Trophoblast cell (in vitro differentiated cells and primary cell): ENCODE measurements around the gene MPP2.

Experiments used
- DNase-seq, 2 donors: peaks; one replicate each; pipeline ENCODE4 v3.0.0-alpha.2; 2016
- H2AFZ ChIP-seq: 2 replicates; pipeline ENCODE4 v1.6.1; 2013; ENCODE audit warnings: low read length, moderate library complexity, mild to moderate bottlenecking; ENCODE audit not compliant: insufficient read depth, poor library complexity
- H2AK5ac ChIP-seq: 2 replicates; pipeline ENCODE4 v1.6.1; 2013; ENCODE audit warnings: mild to moderate bottlenecking, low read length
- H2BK120ac ChIP-seq: 2 replicates; pipeline ENCODE4 v1.6.1; 2013; ENCODE audit warnings: low read length, mild to moderate bottlenecking, moderate library complexity; ENCODE audit not compliant: insufficient read depth, poor library complexity
- H2BK12ac ChIP-seq: 2 replicates; pipeline ENCODE4 v1.6.1; 2013; ENCODE audit warnings: mild to moderate bottlenecking, low read length, moderate library complexity
- H2BK5ac ChIP-seq: 2 replicates; pipeline ENCODE4 v1.6.1; 2013; ENCODE audit warnings: low read length, low read depth, moderate library complexity, mild to moderate bottlenecking; ENCODE audit not compliant: poor library complexity
- H3K14ac ChIP-seq: 2 replicates; pipeline ENCODE4 v1.6.1; 2013; ENCODE audit warnings: mild to moderate bottlenecking, low read length
- H3K18ac ChIP-seq: 2 replicates; pipeline ENCODE4 v1.6.1; 2013; ENCODE audit warnings: mild to moderate bottlenecking, low read length
- H3K23ac ChIP-seq: 2 replicates; pipeline ENCODE4 v1.6.1; 2013; ENCODE audit warnings: low read length
- H3K27ac ChIP-seq: 2 replicates; pipeline ENCODE4 v1.5.1; 2013; ENCODE audit warnings: low read depth, mild to moderate bottlenecking, inconsistent platforms, low read length, moderate library complexity
- H3K27me3 ChIP-seq: 2 replicates; pipeline ENCODE4 v1.6.1; 2013; ENCODE audit warnings: inconsistent platforms, mild to moderate bottlenecking, low read length, moderate library complexity; ENCODE audit not compliant: insufficient read depth
- H3K36me3 ChIP-seq, 2 experiments: 1 replicate in 1 of 2; 2 replicates in 1 of 2; pipeline ENCODE4 v1.6.1; 2013; ENCODE audit warnings: low read length in 2 of 2, mild to moderate bottlenecking in 2 of 2, moderate library complexity in 1 of 2; ENCODE audit not compliant: insufficient read depth in 2 of 2, control insufficient read depth in 1 of 2
- H3K4ac ChIP-seq: 2 replicates; pipeline ENCODE4 v1.6.1; 2013; ENCODE audit warnings: low read depth, mild to moderate bottlenecking, low read length, moderate library complexity
- H3K4me1 ChIP-seq, 2 experiments: 1 replicate in 1 of 2; 2 replicates in 1 of 2; pipeline ENCODE4 v1.6.1; 2013; ENCODE audit warnings: low read length in 2 of 2, mild to moderate bottlenecking in 2 of 2, moderate library complexity in 1 of 2; ENCODE audit not compliant: insufficient read depth in 2 of 2, control insufficient read depth in 1 of 2
- H3K4me2 ChIP-seq: 2 replicates; pipeline ENCODE4 v1.6.1; 2013; ENCODE audit warnings: inconsistent platforms, mild to moderate bottlenecking, low read length, moderate library complexity
- H3K4me3 ChIP-seq: 2 replicates; pipeline ENCODE4 v1.5.1; 2013; ENCODE audit warnings: mild to moderate bottlenecking, low read depth, low read length, inconsistent platforms
- H3K79me1 ChIP-seq: one replicate; pipeline ENCODE4 v1.6.1; 2013; ENCODE audit warnings: low read length
- H3K79me2 ChIP-seq: 2 replicates; pipeline ENCODE4 v1.6.1; 2013; ENCODE audit warnings: low read length, mild to moderate bottlenecking; ENCODE audit not compliant: control insufficient read depth, insufficient read depth, poor library complexity
- H3K9ac ChIP-seq: 2 replicates; pipeline ENCODE4 v1.6.1; 2013; ENCODE audit warnings: mild to moderate bottlenecking, low read length
- H3K9me3 ChIP-seq: 2 replicates; pipeline ENCODE4 v1.6.1; 2013; ENCODE audit warnings: low read depth, mild to moderate bottlenecking, control low read depth, inconsistent platforms, low read length; ENCODE audit not compliant: insufficient read depth
- H4K12ac ChIP-seq: 2 replicates; pipeline ENCODE4 v1.6.1; 2013; ENCODE audit warnings: low read depth, mild to moderate bottlenecking, low read length, moderate library complexity
- H4K8ac ChIP-seq: 2 replicates; pipeline ENCODE4 v1.6.1; 2013; ENCODE audit warnings: low read depth, mild to moderate bottlenecking, low read length, moderate library complexity
- H4K91ac ChIP-seq: one replicate; pipeline ENCODE4 v1.6.1; 2013; ENCODE audit warnings: low read depth, mild to moderate bottlenecking, low read length, moderate library complexity
- WGBS: extraction: QIAGEN DNeasy Blood & Tissue Kit; methylation state at CpG from one replicate; pipeline ENCODE4 v1.1.7; 2013; ENCODE audit warnings: missing lambda C conversion rate; ENCODE audit not compliant: insufficient read length, insufficient coverage; ENCODE audit errors: extremely low coverage; 5-methylcytosine and 5-hydroxymethylcytosine counted together

Gene MPP2

GRCh38 chr17:43935204-43935925 is 28.0 kb upstream of the MPP2 start:
- Histone ChIP-seq H4K12ac (no peak overlapping the region), H4K91ac (no peak overlapping the region), H4K8ac (no peak overlapping the region), H3K27me3 (no peaks in the 10 kb centered on the region), H3K36me3 (no peaks in the 10 kb centered on the region), H2BK5ac (no peak overlapping the region), H3K27ac (no peak overlapping the region), H2AK5ac (no peak overlapping the region), H3K9ac (no peak overlapping the region), H2BK12ac (no peak overlapping the region), H2AFZ (no peak overlapping the region), H3K9me3 (peaks cover 5% of the 10 kb centered on the region), H3K23ac (no peak overlapping the region), H3K14ac (no peak overlapping the region), H3K79me1 (no peaks in the 10 kb centered on the region), H3K4me1 (peaks cover 4% of the 10 kb centered on the region in 2 experiments), H3K4me2 (no peak overlapping the region), H3K4me3 (no peak overlapping the region), H2BK120ac (no peak overlapping the region), H3K79me2 (no peaks in the 10 kb centered on the region), H3K4ac (no peak overlapping the region), H3K18ac (no peak overlapping the region)
- no CpG with 5 or more reads among the region's 5 CpGs for WGBS
- DNase-seq = no peak

- Histone ChIP-seq H4K12ac (no peak overlapping the region), H3K9ac (no peak overlapping the region), H2BK120ac (no peak overlapping the region), H4K91ac (no peak overlapping the region), H3K14ac (no peak overlapping the region), H3K4me1 (peaks cover 1 to 2% of the 10 kb centered on the region in 2 experiments), H3K23ac (no peak overlapping the region), H2BK12ac (no peak overlapping the region), H2AK5ac (no peak overlapping the region), H3K4ac (no peak overlapping the region), H3K79me2 (no peaks in the 10 kb centered on the region), H3K27ac (no peak overlapping the region), H3K4me3 (no peak overlapping the region), H3K36me3 (no peaks in the 10 kb centered on the region), H3K9me3 (peaks cover 3% of the 10 kb centered on the region), H3K18ac (no peak overlapping the region), H3K79me1 (no peaks in the 10 kb centered on the region), H4K8ac (no peak overlapping the region), H2AFZ (no peak overlapping the region), H2BK5ac (no peak overlapping the region), H3K27me3 (no peaks in the 10 kb centered on the region), H3K4me2 (no peak overlapping the region)
- DNase-seq = no peak
- WGBS = no CpG with 5 or more reads among the region's 4 CpGs
These were observed 25.6 kb upstream of the MPP2 start for GRCh38 chr17:43932923-43933322.

- Histone ChIP-seq H2AK5ac (no peak overlapping the region), H4K12ac (no peak overlapping the region), H2BK5ac (no peak overlapping the region), H3K9me3 (peaks cover 2% of the 10 kb centered on the region), H3K36me3 (no peaks in the 10 kb centered on the region), H3K14ac (no peak overlapping the region), H3K79me1 (no peaks in the 10 kb centered on the region), H3K9ac (no peak overlapping the region), H3K18ac (no peak overlapping the region), H3K27me3 (peaks cover 2% of the 10 kb centered on the region), H3K4me2 (no peak overlapping the region), H2AFZ (no peak overlapping the region), H3K79me2 (no peaks in the 10 kb centered on the region), H4K8ac (no peak overlapping the region), H3K27ac (no peak overlapping the region), H3K4me1 (no peaks in the 10 kb centered on the region), H3K4ac (no peak overlapping the region), H2BK12ac (no peak overlapping the region), H4K91ac (no peak overlapping the region), H3K23ac (no peak overlapping the region), H2BK120ac (no peak overlapping the region), H3K4me3 (no peak overlapping the region)
- DNase-seq = no peak
- no CpG with 5 or more reads among the region's 10 CpGs for WGBS
These were observed 25.0 kb upstream of the MPP2 start for GRCh38 chr17:43932357-43932756.

GRCh38 chr17:43931062-43931571 is 23.8 kb upstream of the MPP2 start:
- H2AK5ac ChIP-seq = no peak overlapping the region
- H3K4me1 ChIP-seq = no peaks in the 10 kb centered on the region
- no CpG with 5 or more reads among the region's 5 CpGs for WGBS

More at GRCh38 chr17:43931062-43931571, 23.8 kb upstream of the MPP2 start:
- DNase-seq = no peak
- no peak overlapping the region for H3K27ac ChIP-seq
- H2BK12ac ChIP-seq = no peak overlapping the region
- H3K4me2 ChIP-seq = no peak overlapping the region
- no peak overlapping the region for H3K23ac ChIP-seq
- H4K91ac ChIP-seq = no peak overlapping the region
- no peak overlapping the region for H3K4ac ChIP-seq
- no peak overlapping the region for H2BK120ac ChIP-seq
- no peak overlapping the region for H3K9ac ChIP-seq
- H4K12ac ChIP-seq = no peak overlapping the region
- no peak overlapping the region for H2AFZ ChIP-seq
- H3K9me3 ChIP-seq = peaks cover 2% of the 10 kb centered on the region
- no peak overlapping the region for H2BK5ac ChIP-seq
- peaks cover 4% of the 10 kb centered on the region for H3K27me3 ChIP-seq
- H4K8ac ChIP-seq = no peak overlapping the region
- no peaks in the 10 kb centered on the region for H3K36me3 ChIP-seq
- no peaks in the 10 kb centered on the region for H3K79me1 ChIP-seq
- H3K18ac ChIP-seq = no peak overlapping the region
- no peak overlapping the region for H3K14ac ChIP-seq
- H3K4me3 ChIP-seq = no peak overlapping the region
- no peaks in the 10 kb centered on the region for H3K79me2 ChIP-seq
